ENCODE results near the gene RAB38.

The RAB38 gene

GRCh38 chr11:88174709-88175568, at the start of gene RAB38:
TSS of gene RAB38 (minus strand) at chr11:88175443. CDS start at chr11:88175384, 59 bp downstream.
- peak; percentile 75 for DNase-seq

GRCh38 chr11:88213406-88213805, 38.2 kb upstream of the RAB38 start:
- no peak for DNase-seq

- DNase-seq, result no peak
Observed at GRCh38 chr11:88212300-88212699, 37.1 kb upstream of the RAB38 start.

- DNase-seq, result no peak
Observed at GRCh38 chr11:88208745-88209144, 33.5 kb upstream of the RAB38 start.

GRCh38 chr11:88206751-88207150, 31.5 kb upstream of the RAB38 start:
- no peak for DNase-seq

- no peak for DNase-seq
Observed at GRCh38 chr11:88204353-88204752, 29.1 kb upstream of the RAB38 start.

GRCh38 chr11:88203604-88204003, 28.4 kb upstream of the RAB38 start:
- DNase-seq, result no peak

- no peak for DNase-seq
Observed at GRCh38 chr11:88202498-88202897, 27.3 kb upstream of the RAB38 start.

GRCh38 chr11:88196393-88196792, 21.1 kb upstream of the RAB38 start:
- DNase-seq, result no peak

- DNase-seq, result no peak
Observed at GRCh38 chr11:88195908-88196307, 20.7 kb upstream of the RAB38 start.

- no peak for DNase-seq
Observed at GRCh38 chr11:88194990-88195389, 19.7 kb upstream of the RAB38 start.

- DNase-seq, result no peak
Observed at GRCh38 chr11:88193278-88193677, 18.0 kb upstream of the RAB38 start.

GRCh38 chr11:88188932-88189253, 13.7 kb upstream of the RAB38 start:
- DNase-seq, result no peak

GRCh38 chr11:88188251-88188931, 13.1 kb upstream of the RAB38 start:
- no peak for DNase-seq

GRCh38 chr11:88183233-88183632, 8.0 kb upstream of the RAB38 start:
- DNase-seq, result no peak

GRCh38 chr11:88181776-88182175, 6.5 kb upstream of the RAB38 start:
- no peak for DNase-seq

GRCh38 chr11:88179971-88180629, 4.9 kb upstream of the RAB38 start:
- no peak for DNase-seq

GRCh38 chr11:88179141-88179540, 3.9 kb upstream of the RAB38 start:
- DNase-seq, result peak; percentile 47

GRCh38 chr11:88178191-88178590, 2.9 kb upstream of the RAB38 start:
- no peak for DNase-seq

- peak; percentile 44 for DNase-seq
Observed at GRCh38 chr11:88175569-88176075, 379 bp upstream of the RAB38 start.

- no peak for DNase-seq
Observed at GRCh38 chr11:88173956-88174355, 1.3 kb downstream of the RAB38 start.

GRCh38 chr11:88171982-88172381, 3.3 kb downstream of the RAB38 start:
- no peak for DNase-seq

GRCh38 chr11:88170673-88171072, 4.6 kb downstream of the RAB38 start:
- no peak for DNase-seq

GRCh38 chr11:88169881-88170280, 5.4 kb downstream of the RAB38 start:
- no peak for DNase-seq

All from stimulated activated CD8-positive, alpha-beta memory T cell treated with anti-CD3 and anti-CD28 coated beads, Interleukin-4, amount 100 ng/mL, for 48 hours (primary cell).